Lower leg skin (tissue), 4 donors: ENCODE results near the gene PACSIN2. TPM values are rescaled to one million over a fixed set of nuclear protein-coding genes. Genes with fewer than 3 reads are reported as not detected.

Experiments used
- DNase-seq, 2 donors: peaks; one replicate each; pipeline ENCODE4 v3.0.0-alpha.2; 2019; ENCODE audit warnings: low spot score in 2 of 2
- H3K4me3 ChIP-seq: fragments of 200-600 bp; sonication (generic); 2 replicates; pipeline ENCODE4 v1.5.1; 2017; ENCODE audit warnings: mild to moderate bottlenecking, low read depth; ENCODE audit not compliant: poor library complexity, severe bottlenecking
- POLR2A ChIP-seq, 2 donors: fragments of 450-650 bp; IDR thresholded peaks; one replicate each; pipeline ENCODE4 v1.6.1; 2016 to 2017; ENCODE audit warnings: antibody characterized with exemption in 2 of 2, mild to moderate bottlenecking in 1 of 2, moderate library complexity in 1 of 2
- WGBS, 2 donors: methylation state at CpG; one replicate each; pipeline ENCODE4 v1.1.5; 2018; 5-methylcytosine and 5-hydroxymethylcytosine counted together
- intact Hi-C: fragments of 100-400 bp; cut with DNase I; formaldehyde crosslinking; loops from one replicate; pipeline ENCODE4 v1.15.0; 2023; ENCODE audit warnings: low total_unique reads
- total RNA-seq, 4 donors: library from RNA; depleted of rRNA; stranded (reverse); fragments of >200 nt; gene quantifications; one replicate each; pipeline ENCODE4 v1.1.0, GENCODE V29; 2016
- TF ChIP-seq, protein P1 (sequence below), 3 donors: fragments of 450-650 bp; IDR thresholded peaks; one replicate each; pipeline ENCODE4 v1.5.1; 2016; ENCODE audit warnings: antibody characterized with exemption in 3 of 3, mild to moderate bottlenecking in 3 of 3, moderate library complexity in 2 of 3

PACSIN2 gene
- 10 to 100 TPM; 46.3 to 88.8 (median 58.2) TPM for total RNA-seq

GRCh38 chr22:43014869-43015676 lies at the start of gene PACSIN2:
Gene PACSIN2, minus strand, starts transcription at chr22:43015149. Its CDS starts 103,069 bp downstream, at chr22:42912080.
- intact Hi-C loops: no loop called here
- peak within 1 kb of the TSS; percentile 83 for H3K4me3 ChIP-seq
- TF ChIP-seq, protein P1, sequence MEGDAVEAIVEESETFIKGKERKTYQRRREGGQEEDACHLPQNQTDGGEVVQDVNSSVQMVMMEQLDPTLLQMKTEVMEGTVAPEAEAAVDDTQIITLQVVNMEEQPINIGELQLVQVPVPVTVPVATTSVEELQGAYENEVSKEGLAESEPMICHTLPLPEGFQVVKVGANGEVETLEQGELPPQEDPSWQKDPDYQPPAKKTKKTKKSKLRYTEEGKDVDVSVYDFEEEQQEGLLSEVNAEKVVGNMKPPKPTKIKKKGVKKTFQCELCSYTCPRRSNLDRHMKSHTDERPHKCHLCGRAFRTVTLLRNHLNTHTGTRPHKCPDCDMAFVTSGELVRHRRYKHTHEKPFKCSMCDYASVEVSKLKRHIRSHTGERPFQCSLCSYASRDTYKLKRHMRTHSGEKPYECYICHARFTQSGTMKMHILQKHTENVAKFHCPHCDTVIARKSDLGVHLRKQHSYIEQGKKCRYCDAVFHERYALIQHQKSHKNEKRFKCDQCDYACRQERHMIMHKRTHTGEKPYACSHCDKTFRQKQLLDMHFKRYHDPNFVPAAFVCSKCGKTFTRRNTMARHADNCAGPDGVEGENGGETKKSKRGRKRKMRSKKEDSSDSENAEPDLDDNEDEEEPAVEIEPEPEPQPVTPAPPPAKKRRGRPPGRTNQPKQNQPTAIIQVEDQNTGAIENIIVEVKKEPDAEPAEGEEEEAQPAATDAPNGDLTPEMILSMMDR (IDR thresholded peaks at IDR 0.05): no peak
- peak in 1 of 2 donors; percentile 84 for TF ChIP-seq POLR2A (IDR thresholded peaks at IDR 0.05)
- DNase-seq: peak; percentile 99 to 100
- 0% methylated on average over 62 to 78 of the region's 85 CpGs for WGBS, 2 donors

- no peak overlapping the region for H3K4me3 ChIP-seq
- 65% methylated on average over 5 of the region's 5 CpGs for WGBS, 2 donors
- TF ChIP-seq, protein P1 (IDR thresholded peaks at IDR 0.05): no peak
- no peak for TF ChIP-seq POLR2A (IDR thresholded peaks at IDR 0.05)
- DNase-seq: no peak
- intact Hi-C loops: no loop called here
Observed at GRCh38 chr22:43060183-43060582, 45.2 kb upstream of the PACSIN2 start.

- no peak for DNase-seq
- TF ChIP-seq, protein P1 (IDR thresholded peaks at IDR 0.05): no peak
- no peak for TF ChIP-seq POLR2A (IDR thresholded peaks at IDR 0.05)
- H3K4me3 ChIP-seq: no peak overlapping the region
- 89 to 91% methylated on average over 7 of the region's 7 CpGs for WGBS, 2 donors
- intact Hi-C loops: no loop called here
Observed at GRCh38 chr22:43057641-43058040, 42.7 kb upstream of the PACSIN2 start.

DNA sequence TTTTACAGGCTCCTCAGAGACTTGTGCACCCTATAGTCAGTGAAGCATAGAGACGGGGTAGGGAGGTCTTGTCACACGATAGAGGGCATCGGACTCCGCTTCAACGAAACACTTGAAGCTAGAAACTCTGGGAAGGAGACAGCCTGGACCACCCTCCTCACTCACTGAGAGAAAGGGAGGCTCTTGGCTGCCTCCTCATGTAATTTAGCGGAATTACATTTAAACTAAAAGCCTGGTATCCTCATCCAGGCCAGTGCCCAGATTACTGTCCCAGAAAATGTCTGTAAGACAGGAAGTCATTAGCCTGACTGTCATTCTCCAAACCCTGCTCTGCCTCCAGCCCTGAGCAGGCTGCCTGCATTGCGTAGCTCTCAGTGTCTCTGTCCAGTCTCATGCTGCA lies 38.2 kb upstream of the PACSIN2 start:
- no peak overlapping the region for H3K4me3 ChIP-seq
- intact Hi-C loops: no loop called here
- TF ChIP-seq POLR2A (IDR thresholded peaks at IDR 0.05): no peak
- TF ChIP-seq, protein P1 (IDR thresholded peaks at IDR 0.05): no peak
- 93 to 95% methylated on average over 7 of the region's 7 CpGs for WGBS, 2 donors
- DNase-seq: no peak

- TF ChIP-seq POLR2A (IDR thresholded peaks at IDR 0.05): no peak
- TF ChIP-seq, protein P1 (IDR thresholded peaks at IDR 0.05): no peak
- DNase-seq: no peak
- H3K4me3 ChIP-seq: no peak overlapping the region
- WGBS, 2 donors: 88 to 90% methylated on average over 10 of the region's 10 CpGs
- intact Hi-C loops: no loop called here
Observed at GRCh38 chr22:43050995-43051394, 36.0 kb upstream of the PACSIN2 start.
